Suppressor macrophage (primary cell): ENCODE measurements around the gene ST6GALNAC1.

Experiments used
- DNase-seq, 4 experiments: peaks; one replicate each; pipeline ENCODE4 v3.0.0-alpha.2; 2020 to 2022
- total RNA-seq, 17 experiments: gene quantifications; one replicate each; lab custom pipeline; 2026; ENCODE audit warnings: mixed read lengths in 6 of 17, inconsistent platforms in 3 of 17; lab: John Stamatoyannopoulos, UW

Gene ST6GALNAC1, protein sequence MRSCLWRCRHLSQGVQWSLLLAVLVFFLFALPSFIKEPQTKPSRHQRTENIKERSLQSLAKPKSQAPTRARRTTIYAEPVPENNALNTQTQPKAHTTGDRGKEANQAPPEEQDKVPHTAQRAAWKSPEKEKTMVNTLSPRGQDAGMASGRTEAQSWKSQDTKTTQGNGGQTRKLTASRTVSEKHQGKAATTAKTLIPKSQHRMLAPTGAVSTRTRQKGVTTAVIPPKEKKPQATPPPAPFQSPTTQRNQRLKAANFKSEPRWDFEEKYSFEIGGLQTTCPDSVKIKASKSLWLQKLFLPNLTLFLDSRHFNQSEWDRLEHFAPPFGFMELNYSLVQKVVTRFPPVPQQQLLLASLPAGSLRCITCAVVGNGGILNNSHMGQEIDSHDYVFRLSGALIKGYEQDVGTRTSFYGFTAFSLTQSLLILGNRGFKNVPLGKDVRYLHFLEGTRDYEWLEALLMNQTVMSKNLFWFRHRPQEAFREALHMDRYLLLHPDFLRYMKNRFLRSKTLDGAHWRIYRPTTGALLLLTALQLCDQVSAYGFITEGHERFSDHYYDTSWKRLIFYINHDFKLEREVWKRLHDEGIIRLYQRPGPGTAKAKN
- total RNA-seq, result 0 to 1.8 (median 0) reads per million in 17 experiments

DNA sequence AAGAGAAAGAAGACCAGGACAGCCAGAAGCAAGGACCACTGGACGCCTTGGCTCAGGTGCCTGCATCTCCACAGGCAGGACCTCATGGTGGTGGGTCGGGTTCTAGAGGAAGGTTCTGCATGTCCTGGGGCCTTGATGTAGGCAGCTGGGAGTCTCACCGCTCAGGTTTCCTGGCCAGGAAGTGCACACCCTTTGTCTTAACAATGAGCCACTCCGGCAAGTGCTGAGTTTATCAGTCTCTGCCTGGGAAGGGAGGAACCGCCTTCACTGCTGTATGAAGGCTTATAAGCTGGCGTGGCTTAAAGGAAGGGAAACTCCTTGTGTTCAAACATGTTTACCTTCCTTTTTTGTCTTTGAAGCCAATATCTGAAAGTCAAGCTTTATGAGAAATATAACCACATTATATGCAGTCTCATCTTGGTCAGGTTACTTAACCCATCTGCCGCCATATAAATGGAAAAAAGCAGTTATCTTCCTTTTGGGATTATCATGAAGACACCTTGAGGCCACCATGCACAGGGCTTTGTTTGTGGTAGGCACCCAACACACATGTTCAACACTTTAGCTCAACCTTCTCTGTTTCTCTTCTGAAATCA is at the start of gene ST6GALNAC1:
Gene ST6GALNAC1 (minus strand): TSS at position 205 of the 596 bp plus-strand sequence. CDS start 119 bp downstream, at position 86.
- DNase-seq, result no peak

DNA sequence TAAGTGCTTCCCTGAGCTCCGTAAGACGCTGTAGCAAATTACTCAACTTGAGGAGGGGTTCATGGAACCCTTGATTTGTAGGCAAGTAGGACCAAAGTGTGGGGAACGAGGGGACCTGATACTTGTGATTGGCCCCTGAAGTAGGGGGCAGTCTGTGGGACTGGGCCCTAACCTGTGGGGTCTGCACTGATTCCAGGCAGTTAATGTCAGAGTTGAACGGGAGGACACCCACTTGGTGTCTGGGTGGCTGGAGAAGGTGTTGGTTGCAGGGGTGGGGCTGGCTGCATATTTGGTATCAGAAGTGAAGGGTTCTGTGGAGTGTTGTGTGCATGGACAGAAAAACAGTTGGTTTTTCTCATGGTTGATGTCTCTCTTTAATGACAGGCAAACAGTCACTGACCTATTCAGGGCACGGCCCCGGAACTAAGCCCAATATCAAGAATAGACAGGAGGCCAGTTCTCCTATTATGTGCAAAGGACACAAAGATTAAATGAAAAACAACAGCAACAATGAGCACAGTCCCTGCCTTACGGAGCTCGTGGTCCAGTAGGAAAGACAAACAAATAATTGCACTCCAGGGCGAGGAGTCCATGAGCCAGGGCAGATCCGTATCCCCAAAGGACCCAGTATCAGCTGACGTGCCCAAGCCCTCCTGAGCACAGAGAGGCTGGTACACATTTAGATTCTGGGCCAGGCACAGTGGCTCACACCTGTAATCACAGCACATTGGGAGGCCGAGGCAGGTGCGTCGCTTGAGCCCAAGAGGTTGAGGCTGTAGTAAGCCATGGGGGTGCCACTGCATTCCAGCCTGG is 48.0 kb upstream of the ST6GALNAC1 start:
- DNase-seq, result no peak

DNA sequence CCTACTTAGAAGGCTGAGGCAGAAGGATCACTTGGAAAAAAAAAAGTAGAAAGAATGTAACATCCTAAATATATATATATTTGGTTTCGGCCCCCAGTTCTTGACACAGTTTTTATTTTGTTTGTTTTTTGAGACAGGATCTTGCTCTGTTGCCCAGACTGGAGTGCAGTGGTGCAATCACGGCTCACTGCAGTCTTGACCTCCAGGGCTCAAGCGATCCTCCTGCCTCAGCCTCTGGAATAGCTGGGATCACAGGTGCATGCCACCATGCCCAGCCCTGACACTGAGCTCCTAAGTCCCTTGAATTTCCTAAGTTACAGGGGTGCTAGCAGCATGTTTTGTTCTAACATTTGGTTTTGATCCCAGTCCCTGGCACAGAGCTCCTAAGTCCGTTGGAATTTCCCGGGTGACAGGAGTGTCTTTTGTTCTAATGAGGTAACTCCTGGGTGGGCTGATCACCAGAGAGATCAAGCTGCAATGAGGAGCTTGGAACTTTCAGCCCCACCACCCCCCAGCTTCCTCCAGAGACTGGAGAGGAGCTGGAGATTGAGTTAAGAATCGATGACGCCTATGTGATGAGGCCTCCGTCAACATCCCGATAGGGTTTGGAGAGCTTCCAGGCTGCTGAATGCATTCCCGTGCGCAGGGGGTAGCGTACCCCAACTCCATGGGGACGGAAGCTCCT is 47.2 kb upstream of the ST6GALNAC1 start:
- DNase-seq, result no peak

DNA sequence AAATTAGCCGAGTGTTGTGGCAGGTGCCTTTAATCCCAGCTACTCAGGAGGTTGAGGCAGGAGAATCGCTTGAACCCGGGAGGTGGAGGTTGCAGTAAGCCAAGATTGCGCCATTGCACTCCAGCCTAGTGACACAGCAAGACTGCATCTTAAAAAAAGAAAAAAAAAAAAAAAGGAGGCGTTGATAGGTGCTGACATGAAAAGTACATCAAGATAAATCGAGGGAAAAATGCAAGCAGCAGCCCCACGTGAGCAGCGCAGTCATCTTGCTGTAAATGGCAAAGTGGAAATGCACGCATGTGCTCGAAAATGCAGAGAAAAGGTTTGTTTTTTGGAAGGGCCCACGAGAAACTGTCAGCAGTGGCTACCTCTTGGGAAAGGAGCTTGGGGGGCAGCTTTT is 46.3 kb upstream of the ST6GALNAC1 start:
- DNase-seq, result no peak

DNA sequence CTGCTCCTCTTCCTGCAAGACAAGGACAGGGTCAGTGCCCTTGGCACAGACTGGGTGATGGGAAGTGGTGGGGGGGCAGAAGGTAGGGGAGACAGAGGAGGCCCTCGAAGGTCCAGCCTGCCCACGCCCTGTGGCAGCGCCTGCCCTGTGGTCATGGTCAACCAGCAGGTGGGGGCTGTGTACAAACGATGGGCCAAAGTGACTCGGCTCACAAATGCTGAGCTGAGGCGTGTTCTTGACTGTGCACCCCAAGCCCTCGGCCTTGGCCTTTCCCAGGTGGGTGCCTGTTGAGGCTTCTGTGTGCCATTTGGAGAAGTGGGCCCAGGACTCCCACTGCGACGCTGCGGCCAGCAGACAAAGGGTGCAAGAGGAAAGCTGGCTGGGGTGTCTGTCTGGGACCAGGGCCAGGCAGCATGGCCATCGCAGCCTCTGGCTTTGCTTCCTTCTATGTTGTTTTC is 44.6 kb upstream of the ST6GALNAC1 start:
- no peak for DNase-seq

DNA sequence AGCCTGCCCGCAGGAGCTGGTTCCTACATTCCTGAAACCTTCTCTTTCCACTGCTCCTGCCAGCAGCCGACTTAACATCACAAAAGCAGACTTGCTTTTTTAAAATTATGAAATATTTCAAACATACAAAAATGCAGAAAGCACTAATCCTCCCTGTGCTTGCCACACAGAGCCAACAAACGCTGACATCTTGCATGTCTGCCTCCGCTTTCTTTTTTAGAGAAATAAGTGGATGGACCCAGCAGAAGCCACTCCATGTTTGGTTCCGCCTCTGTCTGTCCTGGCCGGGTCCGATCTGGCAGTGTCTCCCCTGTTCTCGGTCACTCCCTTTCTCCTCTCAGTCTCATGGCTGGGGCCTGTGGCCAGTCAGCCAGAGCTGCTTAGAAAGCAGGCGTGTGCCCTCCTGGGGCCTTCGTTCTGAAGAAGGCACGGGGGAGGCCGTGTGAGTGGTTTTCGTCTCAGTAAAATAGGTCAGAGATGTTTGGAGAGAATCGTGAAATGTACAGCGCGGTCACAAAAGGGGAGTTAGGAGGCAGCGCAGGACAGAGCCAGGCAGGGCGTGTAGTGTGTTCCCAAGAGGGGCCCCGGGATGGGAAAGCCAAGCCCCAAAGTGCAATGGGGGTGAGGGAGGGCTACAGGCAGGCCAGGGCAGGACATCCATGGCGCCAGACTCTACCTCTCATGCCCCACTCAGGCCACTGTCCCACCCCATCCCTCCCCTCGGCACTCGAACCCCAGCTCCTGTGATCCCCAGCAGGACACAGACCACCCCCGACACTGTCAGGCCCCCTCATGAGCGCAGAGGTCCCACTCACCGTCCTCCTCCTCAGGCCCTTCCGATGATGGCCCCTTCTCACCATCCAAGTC is 44.0 kb upstream of the ST6GALNAC1 start:
- DNase-seq, result no peak

DNA sequence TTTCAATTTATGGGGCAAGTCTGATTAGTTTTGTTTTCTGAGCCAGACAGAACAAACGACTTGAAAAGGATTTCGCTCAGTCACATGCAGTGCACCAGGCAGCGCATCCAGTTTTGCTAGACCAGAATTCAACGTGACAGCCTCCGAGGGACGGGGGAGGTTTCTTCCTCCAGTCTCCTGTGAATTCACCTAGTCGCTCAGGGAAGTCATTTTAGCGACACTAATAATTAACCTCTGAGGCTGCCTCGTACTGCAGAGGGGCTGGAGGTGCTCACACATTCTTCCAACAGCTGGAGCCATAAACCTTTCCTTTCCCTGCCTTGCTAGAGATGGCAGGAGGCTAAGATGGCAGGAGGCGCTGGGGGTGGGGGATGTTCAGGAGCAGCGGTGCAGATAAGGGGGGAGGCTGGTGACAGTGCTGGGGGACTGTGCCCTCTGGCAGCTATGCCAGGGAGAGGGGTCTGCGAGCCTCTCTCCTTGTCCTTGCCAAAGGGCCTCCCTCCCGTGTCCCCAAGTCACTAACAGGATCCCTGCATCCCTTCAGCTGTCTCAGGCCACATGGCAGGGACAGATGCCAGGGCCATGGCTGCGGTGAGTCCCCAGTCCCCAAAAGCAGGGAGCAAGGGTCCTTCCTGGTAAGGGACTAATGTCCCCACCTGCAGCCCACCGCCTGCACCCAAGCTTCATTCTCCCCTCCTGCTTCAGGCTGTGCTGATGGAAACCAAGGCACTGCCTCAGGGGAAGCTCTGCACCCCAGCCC is 43.2 kb upstream of the ST6GALNAC1 start:
- no peak for DNase-seq

DNA sequence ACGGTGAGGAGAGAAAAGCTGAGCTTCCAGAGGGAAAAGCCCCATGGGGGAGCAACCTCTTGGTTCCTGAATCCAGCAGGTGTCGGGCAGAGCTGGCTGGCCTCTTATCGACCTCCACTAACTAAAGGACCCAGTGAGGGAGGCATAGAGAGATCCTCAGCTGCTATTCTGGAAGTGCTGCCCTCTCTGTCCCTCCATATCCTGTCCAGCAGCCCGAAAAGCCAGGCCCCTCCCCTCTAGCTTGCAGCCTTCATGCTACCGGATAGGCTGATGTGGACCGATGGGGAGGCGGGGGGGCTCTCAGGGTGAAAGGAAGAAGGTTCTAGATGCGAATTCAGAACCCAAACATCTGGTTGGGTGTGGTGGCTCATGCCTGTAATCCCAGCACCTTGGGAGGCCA is 42.3 kb upstream of the ST6GALNAC1 start:
- DNase-seq, result no peak

DNA sequence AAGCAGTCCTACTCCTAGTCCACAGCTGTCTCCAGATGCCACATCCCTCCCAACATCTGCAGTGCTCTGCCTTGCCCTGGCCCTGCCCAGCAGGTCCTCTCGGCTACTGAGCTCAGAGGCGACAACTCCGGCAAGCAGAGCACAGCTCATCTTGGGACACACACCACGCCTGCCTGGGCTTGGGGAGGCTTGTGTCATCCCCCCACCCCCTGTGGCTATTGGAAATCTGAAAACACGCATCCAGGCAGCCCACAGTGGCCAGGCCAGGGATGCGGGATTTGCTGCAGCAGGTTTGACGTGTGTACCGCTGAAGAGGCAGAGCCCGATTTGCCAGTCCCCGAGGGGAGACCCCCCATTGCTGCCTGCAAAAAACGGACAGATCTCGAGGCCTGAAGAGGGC is 41.8 kb upstream of the ST6GALNAC1 start:
- no peak for DNase-seq

DNA sequence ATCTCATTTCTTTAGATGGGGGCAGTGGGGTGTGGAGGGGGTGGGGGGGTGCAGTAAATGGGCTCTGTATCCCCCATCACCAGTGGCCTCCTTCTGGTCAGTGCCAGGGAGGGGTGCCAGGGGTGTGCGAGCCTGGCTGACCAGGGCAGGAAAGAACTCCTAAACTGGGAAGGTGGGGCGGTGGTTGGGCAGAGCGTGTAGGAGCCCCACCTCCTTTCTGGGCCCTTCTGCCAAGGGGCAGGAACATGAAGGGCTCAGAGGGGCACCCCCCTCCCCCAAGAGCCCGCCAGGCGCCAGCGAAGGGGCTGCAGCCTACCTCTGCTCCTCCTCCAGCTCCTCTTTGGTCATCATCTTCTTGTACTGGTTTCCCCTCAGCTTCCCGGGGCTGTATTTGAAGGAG is 41.2 kb upstream of the ST6GALNAC1 start:
- no peak for DNase-seq

DNA sequence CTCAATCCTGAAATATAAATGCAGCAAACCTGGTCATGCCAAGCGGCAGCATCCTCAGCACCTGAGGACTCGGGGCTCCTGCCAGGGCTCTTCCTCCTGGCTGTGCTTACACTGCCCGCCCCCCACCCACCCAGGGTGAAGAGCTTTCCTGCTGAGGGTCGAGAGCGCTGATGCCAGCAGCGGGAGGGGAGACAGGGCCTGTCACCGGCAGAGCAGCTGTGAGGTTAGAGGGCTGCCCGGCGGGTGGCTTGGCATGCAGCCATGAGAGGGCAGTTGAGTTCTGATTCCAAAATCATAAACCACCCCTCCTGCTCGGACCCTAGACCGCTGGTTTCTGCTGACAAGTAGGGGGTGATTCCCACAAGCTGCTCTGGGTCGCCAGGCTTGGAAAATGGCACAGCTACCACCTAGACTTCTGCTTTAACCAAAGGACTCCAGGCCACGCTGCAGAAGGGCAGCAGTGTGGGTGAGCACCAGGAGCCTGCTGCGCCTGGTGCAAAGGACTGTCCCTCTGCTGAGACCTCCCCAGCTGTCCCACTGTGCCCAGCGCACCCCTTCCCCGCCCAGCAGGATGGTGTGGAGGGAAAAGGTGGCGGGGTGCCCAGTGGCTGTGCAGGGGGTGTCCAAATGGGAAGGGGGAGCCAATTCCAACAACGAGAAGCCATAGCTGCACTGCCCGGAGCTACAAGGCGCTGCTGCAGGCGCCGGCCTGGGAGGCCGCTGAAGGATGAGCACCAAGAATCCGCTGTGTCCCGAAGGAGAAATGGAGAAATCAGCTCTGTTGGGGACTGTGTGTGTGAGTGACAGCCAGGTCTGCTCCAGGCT is 40.6 kb upstream of the ST6GALNAC1 start:
- DNase-seq, result no peak

DNA sequence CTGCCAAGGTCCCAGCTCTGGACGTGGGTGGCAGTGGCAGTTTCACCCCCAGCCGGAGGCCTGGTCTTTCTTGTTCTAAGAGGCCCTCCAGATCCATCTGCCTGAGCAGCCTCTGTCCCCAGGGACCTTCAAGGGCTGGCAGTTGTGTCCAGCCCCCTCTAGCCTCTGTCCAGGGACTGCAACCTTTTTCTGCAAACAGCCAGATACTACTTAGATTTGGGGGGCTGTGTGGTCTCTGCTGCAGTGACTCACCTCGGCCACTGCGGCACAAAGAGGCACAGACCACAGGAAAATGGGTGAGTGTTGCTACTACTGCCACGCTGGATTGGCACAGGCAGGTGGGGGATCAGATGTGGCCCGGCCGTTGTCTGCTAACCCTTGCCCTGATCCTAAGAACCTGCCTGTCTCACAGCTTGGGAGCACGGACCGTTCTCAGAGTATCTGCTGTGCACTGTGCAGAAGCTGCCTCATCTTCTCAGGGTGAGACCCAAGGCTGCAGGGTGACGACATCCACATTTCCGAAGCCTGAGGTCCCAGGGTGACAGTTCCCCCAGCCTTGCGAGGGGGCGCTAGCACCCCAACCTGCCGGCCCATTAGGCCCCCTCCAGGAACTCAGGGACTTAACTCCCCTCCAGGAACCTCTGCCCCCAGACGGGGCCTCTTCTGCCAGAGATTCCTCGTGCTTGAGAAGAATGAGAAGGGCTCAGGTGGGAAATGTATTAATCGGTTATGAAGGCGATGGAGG is 39.6 kb upstream of the ST6GALNAC1 start:
- no peak for DNase-seq

DNA sequence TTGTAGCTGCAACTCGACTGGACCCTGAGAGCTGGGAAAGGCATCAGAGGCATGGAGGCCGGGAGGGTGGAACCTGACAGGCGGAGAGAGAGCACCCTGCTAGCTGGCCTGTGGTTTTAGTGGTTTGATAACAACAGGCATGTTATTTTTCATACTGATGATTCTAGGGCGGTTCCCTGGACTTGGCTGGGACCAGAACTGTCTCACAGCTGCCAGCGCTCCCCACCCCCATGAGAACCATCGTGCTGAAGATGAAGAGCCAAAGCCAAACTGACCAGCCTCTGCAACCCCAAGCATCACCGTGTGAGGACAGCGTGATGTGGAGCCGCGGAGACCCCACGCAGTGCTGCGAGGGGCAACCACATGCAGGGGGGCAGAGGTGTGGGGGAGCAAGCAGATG is 38.7 kb upstream of the ST6GALNAC1 start:
- no peak for DNase-seq

DNA sequence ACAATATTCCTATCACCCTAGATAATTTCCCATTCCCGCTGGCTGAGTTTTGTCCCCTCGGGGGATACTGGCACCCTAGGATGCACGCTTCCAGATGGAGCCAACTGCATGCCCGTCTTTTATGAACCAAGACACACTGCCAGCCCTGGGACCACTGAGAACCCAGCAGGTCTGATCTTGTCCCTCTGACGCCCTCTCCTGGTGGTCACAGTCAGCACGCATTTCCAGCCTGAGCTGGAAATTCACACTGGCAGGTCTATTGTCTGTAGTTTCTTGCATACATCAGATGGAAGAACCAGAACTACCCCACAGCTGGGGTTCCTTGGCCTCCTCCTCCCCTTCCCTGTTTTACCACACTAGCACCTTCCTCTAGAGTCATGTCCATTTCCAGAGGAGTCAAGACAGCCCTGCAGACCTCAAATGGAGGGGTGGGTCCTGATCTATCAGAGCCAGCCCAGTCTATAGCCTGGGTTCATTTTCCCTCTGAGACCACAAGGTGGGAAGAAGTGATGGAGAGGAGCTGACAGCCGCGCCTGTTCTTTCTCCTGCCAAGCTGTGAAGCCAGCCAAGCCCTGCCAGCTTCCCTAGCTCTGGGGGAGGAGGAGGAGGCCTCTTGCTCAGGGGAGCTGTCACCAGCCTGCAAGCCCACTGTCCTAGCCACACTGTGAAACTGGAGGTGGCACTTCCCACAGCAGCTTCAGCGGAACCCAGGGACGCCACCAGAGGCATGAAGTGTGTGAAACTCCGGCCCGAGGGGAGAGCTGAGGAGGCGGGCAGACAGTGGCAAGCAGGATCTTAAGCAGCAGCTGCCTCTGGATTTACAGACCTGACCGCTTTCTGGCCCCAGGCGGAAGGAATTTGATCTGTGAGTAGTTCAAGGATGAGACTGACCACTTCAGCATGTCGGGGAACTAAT is 37.9 kb upstream of the ST6GALNAC1 start:
- DNase-seq, result peak; percentile 61 to 79 (median 70)

DNA sequence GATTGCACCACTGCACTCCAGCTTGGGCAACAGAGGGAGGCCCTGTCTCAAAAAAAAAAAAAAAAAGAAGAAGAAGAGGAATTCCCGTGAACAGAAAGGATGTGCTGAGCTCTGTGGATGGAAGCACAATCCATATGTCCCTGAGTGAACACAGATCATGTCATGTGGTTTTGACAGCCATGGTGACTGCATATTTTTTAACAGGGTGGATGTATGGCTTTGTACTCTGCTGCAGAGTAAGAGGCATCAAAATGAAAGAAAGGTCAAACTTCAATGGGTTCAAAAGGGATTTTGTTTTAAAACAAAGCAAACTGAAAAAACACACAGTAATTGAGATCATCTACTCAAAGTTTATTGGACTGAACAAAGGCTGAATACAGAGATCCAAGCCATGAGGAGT is 35.7 kb upstream of the ST6GALNAC1 start:
- peak in 3 of 4 experiments; percentile 39 to 45 (median 42) for DNase-seq

DNA sequence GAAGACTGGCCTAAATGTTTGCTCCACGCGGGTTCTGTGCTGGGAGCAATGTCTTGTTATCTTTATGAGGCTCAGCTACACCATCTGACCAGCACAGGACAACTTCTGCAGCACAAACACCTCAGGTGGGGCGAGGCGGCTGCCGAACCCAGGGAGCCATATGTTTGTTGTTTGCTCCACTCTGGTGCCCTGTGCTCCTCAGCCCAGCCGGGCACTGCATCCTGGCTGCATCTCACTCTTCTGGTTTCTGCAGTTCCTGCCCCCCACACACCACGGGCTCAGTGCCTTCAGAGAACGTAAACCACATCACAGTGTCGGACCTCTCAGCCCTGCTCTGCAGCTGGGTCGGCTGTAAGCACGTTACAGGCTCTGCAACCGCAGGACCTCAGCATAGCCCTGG is 34.8 kb upstream of the ST6GALNAC1 start:
- no peak for DNase-seq

DNA sequence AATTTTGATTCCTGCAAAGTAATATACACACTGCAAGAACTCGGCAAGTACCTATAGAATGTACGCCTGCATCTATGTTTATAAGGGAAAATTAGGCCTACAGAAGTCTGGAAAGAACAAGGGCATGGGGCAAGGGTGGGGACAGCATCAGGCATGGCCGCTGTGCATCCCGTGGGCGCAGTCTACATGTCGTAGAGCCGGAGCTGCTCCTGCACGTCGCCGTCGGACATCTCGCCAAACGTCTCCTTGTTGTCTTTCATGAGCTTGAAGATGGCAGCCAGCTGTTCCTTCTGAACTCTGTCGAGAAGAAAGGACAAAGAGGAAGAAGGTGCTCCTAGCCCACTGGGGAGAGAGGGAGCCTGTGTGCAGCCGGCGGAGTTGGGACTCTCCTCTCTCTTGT is 33.8 kb upstream of the ST6GALNAC1 start:
- DNase-seq, result no peak

DNA sequence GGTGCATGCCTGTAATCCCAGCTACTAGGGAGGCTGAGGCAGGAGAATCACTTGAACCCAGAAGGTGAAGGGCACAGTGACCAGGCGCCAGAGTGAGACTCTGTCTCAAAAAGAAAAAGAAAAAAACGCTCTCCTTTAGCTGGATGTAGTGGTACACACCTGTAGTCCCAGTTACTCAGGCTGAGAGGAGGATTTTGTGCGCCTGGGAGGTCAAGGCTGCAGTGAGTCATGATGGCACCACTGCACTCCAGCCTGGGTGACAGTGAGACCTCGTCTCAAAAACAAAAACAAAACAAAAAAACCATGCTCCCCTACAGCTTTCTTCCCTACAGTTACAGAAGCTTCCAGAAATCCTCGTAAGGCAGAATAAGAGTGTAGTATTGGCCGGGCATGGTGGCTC is 33.1 kb upstream of the ST6GALNAC1 start:
- no peak for DNase-seq
